ENCODE measurements around the gene KIF1A.

Gene KIF1A

DNA sequence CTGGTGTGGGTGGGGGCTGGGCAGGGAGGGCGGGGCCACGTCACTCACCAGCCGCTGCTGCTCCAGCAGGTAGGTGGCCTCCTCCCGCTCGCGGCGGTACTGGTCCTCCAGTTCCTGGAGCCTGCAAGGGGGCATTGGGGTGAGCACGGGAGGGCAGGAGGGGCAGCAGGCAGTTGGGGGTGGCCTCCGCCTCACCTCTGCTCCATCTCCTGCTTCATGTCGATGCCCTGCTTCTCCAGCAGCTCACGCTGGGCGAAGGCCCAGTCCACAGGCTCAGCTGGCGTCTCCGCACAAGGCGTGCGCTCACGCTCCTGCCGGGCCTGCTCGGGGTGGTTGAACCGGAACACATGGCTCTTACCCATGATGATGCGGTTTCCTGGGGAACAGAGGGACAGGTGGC lies 57.0 kb downstream of the KIF1A start:
- DNase-seq: no peak

DNA sequence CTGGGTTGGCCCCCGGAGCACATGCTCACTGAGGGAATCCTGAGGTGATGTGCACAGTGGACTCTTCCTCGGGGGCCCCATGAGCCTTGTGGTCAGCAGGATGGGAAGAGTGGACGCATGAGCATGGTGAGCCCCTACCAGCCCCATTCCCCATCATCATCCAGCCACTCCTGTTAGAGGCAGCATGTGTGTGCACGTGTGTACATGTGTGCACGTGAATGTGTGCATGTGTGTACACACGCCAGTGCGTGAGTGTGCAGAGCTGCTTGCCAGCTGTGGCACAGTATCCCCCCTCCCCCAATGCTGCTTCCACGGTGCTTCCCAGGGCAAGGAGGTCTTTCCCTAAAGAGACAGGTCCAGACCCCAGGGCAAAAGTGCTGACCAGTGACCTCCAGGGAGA lies 57.8 kb downstream of the KIF1A start:
- DNase-seq: no peak

GRCh38 chr2:240760576-240761246 lies 59.3 kb downstream of the KIF1A start:
- no peak for DNase-seq

DNA sequence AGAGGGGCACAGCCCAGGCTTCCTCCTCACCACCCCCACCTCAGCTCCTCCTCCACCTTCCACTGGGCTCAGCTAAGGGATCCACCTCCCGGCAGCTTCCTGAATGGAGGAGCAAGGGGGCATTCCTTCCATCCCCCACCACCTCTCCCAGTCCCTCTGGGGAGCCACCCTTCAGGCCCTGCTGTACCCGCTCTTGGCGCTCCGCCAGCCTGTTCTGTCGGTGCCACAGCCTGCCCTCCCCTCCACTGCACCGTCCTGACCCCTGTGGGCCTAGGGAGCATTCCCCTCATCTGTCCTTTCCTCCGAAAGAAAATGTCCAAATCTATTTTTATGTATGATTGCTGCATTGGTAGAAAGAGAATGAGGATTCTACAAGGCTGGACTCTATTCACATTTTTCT lies 59.9 kb downstream of the KIF1A start:
- DNase-seq: no peak

DNA sequence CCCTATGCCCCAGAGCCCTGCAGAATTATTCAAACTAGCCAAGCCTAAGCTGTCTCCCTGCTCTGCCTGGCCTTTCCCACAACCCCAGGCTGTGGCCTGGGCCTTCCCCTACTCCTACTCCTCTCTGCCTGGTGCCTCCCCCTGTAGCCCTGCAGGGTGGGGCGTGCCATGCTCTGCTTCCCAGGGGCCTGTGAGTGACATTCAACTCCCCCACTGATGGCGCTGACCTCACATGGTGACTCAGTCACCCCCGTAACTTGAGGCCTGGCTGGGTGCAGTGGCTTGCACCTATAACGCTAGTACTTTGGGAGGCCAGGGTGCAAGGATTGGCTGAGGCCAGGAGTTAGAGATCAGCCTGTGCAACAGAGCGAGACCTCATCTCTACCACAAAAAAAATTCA lies 60.6 kb downstream of the KIF1A start:
- DNase-seq: no peak

GRCh38 chr2:240757086-240757614 lies 62.9 kb downstream of the KIF1A start:
- DNase-seq: no peak

DNA sequence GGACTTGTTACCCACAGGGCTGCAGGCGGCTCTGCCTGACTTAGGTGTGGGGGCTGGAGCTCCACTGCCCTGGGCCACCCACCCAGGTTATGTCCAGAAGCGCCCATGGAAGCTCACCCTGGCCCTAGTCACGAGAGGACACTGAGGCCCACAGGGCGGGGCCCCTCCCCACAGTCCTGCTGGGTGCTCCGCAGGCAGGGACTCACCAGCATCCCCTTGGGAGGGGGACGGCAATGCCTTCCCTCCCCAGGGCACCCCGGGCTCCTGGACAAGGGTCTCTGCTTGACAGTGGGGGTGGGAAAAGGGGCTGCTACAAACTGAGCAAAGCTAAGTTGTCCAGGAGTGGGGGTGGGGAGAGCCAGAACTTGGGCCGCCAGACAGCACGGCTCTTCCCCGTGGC lies 67.8 kb downstream of the KIF1A start:
- no peak for DNase-seq

DNA sequence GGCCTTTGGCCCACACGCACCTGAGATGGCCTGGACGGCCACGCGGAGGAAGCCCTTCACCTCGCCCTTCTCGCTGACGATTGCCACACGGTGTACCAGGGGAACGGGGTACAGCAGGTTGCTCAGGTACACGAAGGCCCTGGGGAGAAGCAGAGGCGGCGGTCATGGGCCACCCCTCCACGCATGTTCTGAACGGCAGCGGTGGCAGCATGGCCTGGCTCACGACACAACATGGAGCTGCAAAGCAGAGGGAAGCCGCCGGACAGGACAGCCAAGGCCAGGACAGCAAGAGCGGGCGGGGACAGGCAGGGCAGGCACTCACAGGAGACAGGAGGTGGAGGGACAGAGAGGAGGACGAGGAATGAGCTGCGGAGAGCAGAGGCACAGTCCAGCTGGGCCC lies 69.6 kb downstream of the KIF1A start:
- no peak for DNase-seq

- DNase-seq: no peak
Measured at GRCh38 chr2:240749516-240749915, 70.5 kb downstream of the KIF1A start.

- DNase-seq: no peak
Measured at GRCh38 chr2:240747256-240747655, 72.8 kb downstream of the KIF1A start.

- DNase-seq: no peak
Measured at GRCh38 chr2:240746671-240747070, 73.3 kb downstream of the KIF1A start.

GRCh38 chr2:240745962-240746361 lies 74.1 kb downstream of the KIF1A start:
- no peak for DNase-seq

GRCh38 chr2:240745456-240745855 lies 74.6 kb downstream of the KIF1A start:
- no peak for DNase-seq

DNA sequence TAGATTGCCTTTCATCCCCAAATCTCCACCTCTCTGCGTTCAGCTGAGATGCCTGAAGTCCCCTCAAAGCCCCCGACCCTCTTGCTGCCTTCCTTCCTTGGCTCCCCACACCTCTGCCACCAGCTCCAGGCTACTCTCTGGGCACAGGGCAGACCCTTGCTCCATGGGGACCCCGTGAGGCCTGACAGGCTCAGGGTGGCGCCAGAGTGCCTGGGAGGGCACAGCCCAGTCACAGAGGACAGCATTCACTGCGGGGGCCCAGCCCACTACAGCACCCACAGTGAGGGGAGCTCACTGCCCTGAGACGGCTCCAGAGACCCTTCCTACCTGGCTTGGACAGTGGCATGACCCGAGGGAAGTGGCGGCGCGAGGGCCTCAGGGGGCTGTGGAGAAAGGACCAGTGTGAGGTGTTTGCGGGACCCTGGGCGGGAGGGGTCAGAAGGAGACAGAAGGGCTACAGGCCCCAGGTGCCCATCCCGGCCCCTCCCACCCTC lies 77.4 kb downstream of the KIF1A start:
- DNase-seq: no peak

DNA sequence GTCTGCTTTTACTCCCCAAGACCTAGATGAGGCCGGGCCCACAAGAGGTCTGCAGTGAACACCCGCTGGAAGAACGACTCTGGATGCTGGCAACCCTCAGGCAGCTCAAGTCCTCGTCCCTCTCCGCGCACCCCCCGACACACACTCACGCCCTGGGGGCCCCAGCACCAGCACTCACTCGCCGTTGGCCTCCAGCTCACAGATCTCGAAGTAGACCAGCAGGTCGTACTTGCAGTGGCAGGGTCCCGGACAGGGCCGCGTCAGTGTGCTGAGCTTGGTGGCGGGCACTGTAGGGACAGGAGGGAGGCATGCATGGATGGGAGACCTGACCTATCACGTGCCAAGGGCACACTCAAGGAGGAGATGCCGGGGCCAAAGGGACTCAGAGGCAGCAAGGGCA lies 78.9 kb downstream of the KIF1A start:
- DNase-seq: no peak

DNA sequence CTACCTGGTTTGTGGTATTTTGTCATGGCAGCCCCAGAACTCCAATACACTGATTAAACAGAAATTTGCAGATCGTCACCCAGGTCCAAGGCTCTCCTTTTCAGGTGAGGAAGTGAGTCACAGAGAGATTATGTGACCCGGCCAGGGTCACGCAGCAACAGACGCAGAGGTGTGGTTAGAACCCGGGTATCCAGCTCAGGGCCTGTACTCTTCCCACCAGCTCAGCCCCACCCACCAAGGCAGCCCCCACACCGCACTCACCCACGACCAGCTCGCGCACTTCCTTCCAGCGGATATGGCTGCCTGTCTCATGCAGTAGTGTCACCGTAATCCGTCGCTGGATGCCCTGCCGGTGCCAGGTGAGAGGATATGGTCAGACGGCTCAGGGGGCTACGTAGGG lies 80.2 kb downstream of the KIF1A start:
- peak; percentile 27 to 42 for DNase-seq

DNA sequence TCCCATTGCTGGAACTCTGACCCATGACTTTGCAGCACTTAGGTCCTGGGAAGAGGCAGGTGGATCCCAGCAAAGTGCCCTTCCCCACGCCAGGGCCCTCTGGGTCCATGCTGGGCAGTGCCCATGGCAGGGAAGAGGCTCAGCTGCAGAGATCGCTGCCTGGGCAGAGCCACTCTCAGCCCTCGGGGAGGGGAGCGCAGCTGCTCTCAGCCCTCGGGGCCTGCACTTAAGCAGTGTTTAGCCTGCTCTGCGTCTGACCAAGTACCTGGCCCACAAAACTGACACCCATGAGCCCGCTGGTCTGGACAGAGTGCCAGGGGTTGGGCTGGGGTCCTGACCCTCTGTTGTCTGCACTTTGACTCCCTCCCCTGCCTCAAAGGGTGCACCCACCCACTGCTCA lies 82.1 kb downstream of the KIF1A start:
- DNase-seq: no peak

GRCh38 chr2:240737512-240737911 lies 82.5 kb downstream of the KIF1A start:
- no peak for DNase-seq

DNA sequence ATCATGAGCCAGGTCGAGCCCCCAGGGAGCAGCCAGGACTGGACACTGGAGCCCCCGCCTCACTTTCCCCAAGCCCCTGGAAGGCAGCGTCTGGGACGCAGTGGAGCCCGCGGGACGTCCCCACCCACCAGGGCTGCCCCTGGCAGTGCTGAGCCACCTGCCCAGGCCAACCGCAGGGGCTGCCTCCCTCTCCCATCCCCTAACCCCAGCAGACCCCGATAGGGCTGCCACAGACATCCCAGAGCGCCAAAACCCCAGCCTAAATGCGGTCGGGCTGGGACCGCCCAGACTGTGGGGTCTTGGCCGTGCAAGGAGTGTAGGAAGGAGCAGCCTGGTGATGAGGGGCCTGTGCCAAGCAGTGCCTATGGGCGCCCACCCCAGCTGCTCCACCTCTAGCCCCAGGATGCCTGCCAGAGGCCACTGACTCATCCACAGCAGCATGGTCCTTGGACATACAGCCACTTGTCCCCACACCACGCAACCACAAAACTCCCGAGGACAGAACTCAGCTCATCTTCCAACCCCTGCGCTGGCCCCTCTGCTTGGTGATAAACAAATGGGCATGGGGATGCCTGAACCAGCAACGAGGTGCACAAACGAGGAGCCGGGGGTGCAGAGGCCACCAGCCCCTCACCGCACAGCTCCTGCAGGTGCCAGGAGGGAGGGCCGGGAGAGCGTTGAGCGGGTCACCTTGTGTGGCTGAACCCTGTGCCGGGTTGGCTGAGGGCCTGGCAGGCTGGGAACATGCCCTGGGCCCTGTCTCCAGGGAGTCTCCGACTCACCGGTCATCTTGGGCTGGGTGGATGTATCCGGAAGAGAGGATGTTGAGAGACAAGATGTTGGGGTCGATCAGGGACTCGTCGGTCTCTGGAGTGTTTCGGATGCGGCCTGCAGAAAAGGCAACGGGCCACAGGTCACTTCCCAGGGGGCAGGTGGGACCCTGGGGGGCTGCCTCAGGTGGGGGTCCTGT lies 83.5 kb downstream of the KIF1A start:
- no peak for DNase-seq

GRCh38 chr2:240735476-240735875 lies 84.5 kb downstream of the KIF1A start:
- DNase-seq: no peak

DNA sequence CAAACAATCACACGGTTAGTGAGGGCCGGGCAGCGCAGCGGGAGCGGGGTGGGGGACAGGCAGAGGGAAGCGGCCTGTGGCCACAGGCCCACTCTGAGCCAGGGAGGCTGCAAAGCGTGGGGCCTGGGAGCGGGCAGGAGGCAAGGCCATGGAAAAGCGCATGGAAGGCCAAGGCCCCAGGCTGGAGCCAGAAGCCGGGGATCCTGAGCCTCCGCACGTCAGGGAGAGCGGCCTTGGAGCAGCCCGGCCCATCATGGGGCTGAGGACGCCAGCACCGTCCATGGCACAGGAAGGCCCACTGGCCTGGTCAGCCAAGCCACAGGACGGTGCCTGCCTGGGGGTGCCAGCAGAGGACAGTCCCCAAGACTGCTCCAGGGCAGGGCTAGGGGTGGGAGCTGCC lies 85.3 kb downstream of the KIF1A start:
- DNase-seq: no peak

DNA sequence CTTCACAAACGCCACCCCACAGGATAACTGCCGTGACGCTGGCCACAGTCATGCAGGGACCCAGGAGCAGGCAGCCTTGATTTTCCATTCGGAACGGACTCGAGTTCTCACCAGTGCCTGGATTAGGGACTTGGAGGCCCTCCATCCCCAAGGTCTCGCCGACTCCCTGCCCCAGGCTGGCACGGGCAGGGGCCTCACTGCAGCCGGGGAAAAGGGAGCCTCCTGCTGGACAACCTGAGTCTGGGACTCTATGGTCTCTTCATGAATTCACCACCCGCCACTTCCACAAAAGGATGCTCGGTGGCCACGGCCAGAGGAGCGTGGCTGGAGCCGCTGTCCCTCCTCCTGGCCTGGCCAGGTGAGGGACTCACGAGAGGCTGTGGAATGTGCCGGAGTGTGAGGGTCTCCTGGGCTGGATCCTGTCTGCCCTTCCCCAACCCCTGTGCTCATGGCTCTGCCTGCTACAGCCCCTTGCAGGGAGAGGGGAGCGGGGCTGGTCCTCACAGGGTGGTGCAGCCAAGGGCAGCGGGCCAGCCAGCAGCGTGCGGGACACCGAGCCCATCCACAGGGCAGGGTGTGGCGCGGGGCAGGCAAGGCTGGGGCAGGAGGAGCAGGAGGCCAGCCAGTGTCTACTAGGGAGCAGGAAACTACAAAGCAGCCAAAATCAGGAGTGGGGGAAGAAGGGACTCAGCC lies 86.1 kb downstream of the KIF1A start:
- DNase-seq: peak in 1 of 2 donors; percentile 11

GRCh38 chr2:240732911-240733622 lies 87.0 kb downstream of the KIF1A start:
- DNase-seq: no peak

Data from CD4-positive, alpha-beta T cell treated with Interleukin-1 beta for 1 hour (primary cell).